GM13976 (cell line): ENCODE measurements around the gene GPC3.

Experiments
- DNase-seq: peaks from one replicate; pipeline ENCODE4 v3.0.0; 2012; ENCODE audit warnings: low spot score
- in situ Hi-C: fragments of 300-500 bp; cut with MboI; formaldehyde crosslinking; loops from one replicate; pipeline ENCODE4 v1.12.0; 2022; ENCODE audit warnings: low sequenced_read_pairs, mixed read lengths, inconsistent platforms; ENCODE audit not compliant: unreplicated experiment
- TF ChIP-seq, protein P1 (sequence below): IDR thresholded peaks from 2 replicates; pipeline ENCODE4 v1.5.1; 2012; ENCODE audit warnings: borderline replicate concordance, mild to moderate bottlenecking; ENCODE audit not compliant: insufficient read depth; ENCODE audit errors: extremely low read depth, missing control alignments, control extremely low read depth

The GPC3 gene

DNA sequence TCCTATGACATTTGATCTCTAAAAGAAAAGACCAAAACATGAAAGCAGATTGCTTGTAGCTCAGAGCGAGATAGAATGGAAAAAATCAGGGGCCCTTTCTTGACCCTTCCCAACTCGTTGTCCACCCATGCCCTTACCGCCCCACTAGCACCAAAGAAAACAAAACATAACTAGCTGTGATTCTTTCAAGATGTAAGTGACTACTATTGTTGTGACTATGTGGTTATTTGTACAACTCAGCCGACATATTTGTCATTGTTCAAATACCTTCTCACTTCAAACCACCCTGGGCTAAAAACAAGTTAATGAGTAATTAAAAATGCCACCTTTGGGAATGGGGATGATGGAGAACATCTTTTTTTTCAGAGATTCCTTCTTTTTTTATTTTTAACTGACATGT is 399.0 kb downstream of the GPC3 start:
- no peak for DNase-seq
- TF ChIP-seq, protein P1, sequence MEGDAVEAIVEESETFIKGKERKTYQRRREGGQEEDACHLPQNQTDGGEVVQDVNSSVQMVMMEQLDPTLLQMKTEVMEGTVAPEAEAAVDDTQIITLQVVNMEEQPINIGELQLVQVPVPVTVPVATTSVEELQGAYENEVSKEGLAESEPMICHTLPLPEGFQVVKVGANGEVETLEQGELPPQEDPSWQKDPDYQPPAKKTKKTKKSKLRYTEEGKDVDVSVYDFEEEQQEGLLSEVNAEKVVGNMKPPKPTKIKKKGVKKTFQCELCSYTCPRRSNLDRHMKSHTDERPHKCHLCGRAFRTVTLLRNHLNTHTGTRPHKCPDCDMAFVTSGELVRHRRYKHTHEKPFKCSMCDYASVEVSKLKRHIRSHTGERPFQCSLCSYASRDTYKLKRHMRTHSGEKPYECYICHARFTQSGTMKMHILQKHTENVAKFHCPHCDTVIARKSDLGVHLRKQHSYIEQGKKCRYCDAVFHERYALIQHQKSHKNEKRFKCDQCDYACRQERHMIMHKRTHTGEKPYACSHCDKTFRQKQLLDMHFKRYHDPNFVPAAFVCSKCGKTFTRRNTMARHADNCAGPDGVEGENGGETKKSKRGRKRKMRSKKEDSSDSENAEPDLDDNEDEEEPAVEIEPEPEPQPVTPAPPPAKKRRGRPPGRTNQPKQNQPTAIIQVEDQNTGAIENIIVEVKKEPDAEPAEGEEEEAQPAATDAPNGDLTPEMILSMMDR: no peak
- in situ Hi-C loops: no loop called here

DNA sequence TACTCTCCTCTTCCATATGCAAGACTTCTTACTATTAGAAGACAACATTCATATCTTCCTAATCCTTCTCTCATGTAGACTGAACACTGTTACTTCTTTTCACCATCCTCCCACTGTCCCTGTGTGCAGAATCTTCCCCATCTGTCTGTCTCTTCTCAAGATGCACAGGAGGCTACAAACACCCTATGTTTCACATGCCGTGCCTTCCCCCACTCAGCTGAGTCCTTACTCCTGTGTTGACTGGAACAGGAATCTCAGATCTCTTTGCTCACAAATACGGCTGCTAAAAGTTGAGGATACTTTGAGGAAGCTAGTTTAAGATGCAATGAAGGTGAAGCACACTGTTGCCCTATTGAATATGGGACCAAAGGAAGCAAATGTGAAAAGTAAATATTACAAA is 401.6 kb downstream of the GPC3 start:
- in situ Hi-C loops: no loop called here
- no peak for DNase-seq
- TF ChIP-seq, protein P1: no peak

DNA sequence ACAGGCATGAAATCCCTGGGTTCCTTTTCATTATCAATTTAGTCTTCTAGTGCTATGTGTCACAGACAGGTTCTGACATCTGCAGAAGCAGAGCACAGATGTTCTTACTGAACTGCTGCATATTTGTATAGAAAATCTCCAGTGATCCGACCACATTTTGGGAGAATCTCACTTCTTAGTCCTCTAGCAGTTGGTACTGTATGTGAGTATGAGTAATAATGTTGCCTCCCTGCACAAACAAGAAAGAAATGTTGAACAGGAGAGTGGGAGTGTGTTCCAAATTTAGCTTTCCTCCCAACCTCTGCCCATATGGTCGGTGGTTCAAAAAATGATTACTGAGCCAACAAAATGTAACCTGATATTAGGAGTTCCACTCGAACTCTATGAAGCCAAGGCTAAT is 404.8 kb downstream of the GPC3 start:
- in situ Hi-C loops: no loop called here
- TF ChIP-seq, protein P1: no peak
- no peak for DNase-seq

DNA sequence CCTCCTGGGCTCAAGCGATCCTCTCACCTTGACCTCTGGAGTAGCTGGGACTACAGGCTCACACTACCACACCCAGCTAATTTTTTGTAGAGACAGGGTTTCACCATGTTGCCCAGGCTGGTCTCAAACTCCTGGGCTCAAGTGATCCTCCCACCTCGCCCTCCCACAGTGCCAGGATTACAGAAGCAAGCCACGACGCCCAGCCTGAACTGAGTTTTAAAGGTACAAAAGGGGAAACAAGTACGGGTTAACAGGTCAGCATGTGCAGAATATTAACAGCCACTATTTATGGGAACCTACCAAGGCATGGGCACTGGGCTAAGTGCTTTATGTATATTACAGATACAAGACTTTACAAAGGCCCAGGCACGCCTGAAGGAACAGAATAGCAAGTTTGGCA is 405.8 kb downstream of the GPC3 start:
- TF ChIP-seq, protein P1: no peak
- in situ Hi-C loops: no loop called here
- DNase-seq: no peak

DNA sequence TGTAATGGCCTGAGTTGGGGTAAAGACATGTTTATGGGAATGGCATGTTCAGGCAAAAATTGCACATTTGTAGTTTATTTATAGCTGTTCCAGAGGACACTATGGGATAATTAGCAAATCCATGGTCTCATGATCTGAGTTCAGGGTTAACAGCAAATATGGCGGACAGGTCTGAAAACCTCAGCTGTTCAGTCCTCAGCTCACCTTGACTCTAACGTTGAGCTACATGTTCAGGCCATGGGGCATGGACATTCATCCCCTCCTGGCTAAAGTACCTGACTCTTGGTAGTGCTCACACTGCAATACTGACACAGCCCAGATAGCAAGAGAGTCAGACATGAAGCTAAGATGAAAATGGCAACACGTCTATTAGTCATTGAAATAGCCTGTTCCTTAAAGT is 408.5 kb downstream of the GPC3 start:
- in situ Hi-C loops: no loop called here
- DNase-seq: no peak
- TF ChIP-seq, protein P1: no peak

DNA sequence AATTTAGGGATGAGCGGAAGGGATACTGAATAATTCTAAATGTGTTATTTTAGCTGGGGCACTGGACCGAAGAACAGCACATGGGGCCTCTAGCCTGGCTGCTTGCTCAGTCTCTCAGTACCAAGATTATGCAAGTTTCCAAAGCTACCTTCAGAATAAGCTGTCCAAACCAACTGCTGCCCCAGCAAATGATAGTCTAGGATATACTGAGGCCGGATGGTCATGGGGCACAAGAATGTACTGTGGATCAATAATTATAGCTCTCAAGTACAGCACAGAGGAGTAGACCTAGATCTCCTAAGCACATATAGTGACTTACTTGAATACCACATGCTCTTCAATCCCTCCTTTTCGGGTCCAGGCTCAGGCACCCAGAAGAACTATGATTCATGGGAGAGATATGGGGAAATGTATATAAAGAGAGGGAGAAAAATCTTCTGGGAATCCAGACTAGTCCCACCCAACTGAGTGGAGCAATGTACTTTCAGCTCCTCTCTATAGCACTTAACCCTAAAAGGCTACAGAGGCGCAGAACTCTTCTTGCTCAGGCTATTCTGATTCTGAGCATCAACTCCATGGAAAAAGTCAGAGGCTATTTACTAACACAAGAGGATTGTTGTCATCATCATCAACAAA is 409.8 kb downstream of the GPC3 start:
- in situ Hi-C loops: no loop called here
- DNase-seq: no peak
- TF ChIP-seq, protein P1: no peak
